HG02840 (cell line): Measurements from ENCODE around the gene SPRED2.

Experiments used
- ATAC-seq: cut with Tn5 transposase; IDR thresholded peaks from one replicate; pipeline ENCODE4 v1.9.1; 2021; ENCODE audit warnings: mild to moderate bottlenecking, moderate library complexity, moderate number of reproducible peaks; ENCODE audit not compliant: unreplicated experiment, low FRiP score

SPRED2 gene

GRCh38 chr2:65417509-65418085 is 14.8 kb downstream of the SPRED2 start:
- no peak for ATAC-seq

- no peak for ATAC-seq
Observed at GRCh38 chr2:65416945-65417344, 15.5 kb downstream of the SPRED2 start.

GRCh38 chr2:65416321-65416720 is 16.1 kb downstream of the SPRED2 start:
- ATAC-seq: no peak

GRCh38 chr2:65415091-65415490 is 17.3 kb downstream of the SPRED2 start:
- ATAC-seq: no peak

- ATAC-seq: no peak
Observed at GRCh38 chr2:65413610-65414009, 18.8 kb downstream of the SPRED2 start.

GRCh38 chr2:65413106-65413505 is 19.3 kb downstream of the SPRED2 start:
- no peak for ATAC-seq

GRCh38 chr2:65411056-65411795 is 21.2 kb downstream of the SPRED2 start:
- no peak for ATAC-seq

- ATAC-seq: no peak
Observed at GRCh38 chr2:65409045-65409444, 23.4 kb downstream of the SPRED2 start.

- no peak for ATAC-seq
Observed at GRCh38 chr2:65407240-65407639, 25.2 kb downstream of the SPRED2 start.

GRCh38 chr2:65404988-65405697 is 27.3 kb downstream of the SPRED2 start:
- no peak for ATAC-seq

GRCh38 chr2:65403529-65403915 is 28.9 kb downstream of the SPRED2 start:
- no peak for ATAC-seq

GRCh38 chr2:65402780-65403528 is 29.4 kb downstream of the SPRED2 start:
- no peak for ATAC-seq

- ATAC-seq: no peak
Observed at GRCh38 chr2:65402323-65402722, 30.1 kb downstream of the SPRED2 start.

GRCh38 chr2:65397122-65397521 is 35.3 kb downstream of the SPRED2 start:
- no peak for ATAC-seq

GRCh38 chr2:65396348-65397026 is 35.9 kb downstream of the SPRED2 start:
- ATAC-seq: no peak

GRCh38 chr2:65395621-65396347 is 36.6 kb downstream of the SPRED2 start:
- no peak for ATAC-seq

GRCh38 chr2:65393743-65394422 is 38.5 kb downstream of the SPRED2 start:
- no peak for ATAC-seq

GRCh38 chr2:65393046-65393445 is 39.4 kb downstream of the SPRED2 start:
- no peak for ATAC-seq

GRCh38 chr2:65392609-65393008 is 39.8 kb downstream of the SPRED2 start:
- no peak for ATAC-seq
